C4-2B (cell line): ENCODE results near the gene KAT6B.

Source experiments
- H3K27ac ChIP-seq: fragments of 450-650 bp; 2 replicates; pipeline ENCODE4 v1.5.1; 2017
- CTCF ChIP-seq: fragments of 450-650 bp; conservative IDR thresholded peaks from 2 replicates; pipeline ENCODE4 v1.5.1; 2017; ENCODE audit warnings: mild to moderate bottlenecking
- ZFX ChIP-seq: fragments of 450-650 bp; IDR thresholded peaks from 2 replicates; pipeline ENCODE4 v1.6.1; 2017

Gene KAT6B

GRCh38 chr10:74882427-74882826 lies 56.0 kb downstream of the KAT6B start:
- TF ChIP-seq CTCF = no peak
- TF ChIP-seq ZFX = no peak
- no peak overlapping the region for H3K27ac ChIP-seq

GRCh38 chr10:74882831-74883230 lies 56.4 kb downstream of the KAT6B start:
- TF ChIP-seq CTCF (no peak), ZFX (no peak)
- no peak overlapping the region for H3K27ac ChIP-seq

- no peak for TF ChIP-seq ZFX
- no peak overlapping the region for H3K27ac ChIP-seq
These were observed 57.0 kb downstream of the KAT6B start for GRCh38 chr10:74883428-74883827.

GRCh38 chr10:74887614-74888284 lies 61.3 kb downstream of the KAT6B start:
- no peak for TF ChIP-seq ZFX
- TF ChIP-seq CTCF = no peak
- H3K27ac ChIP-seq = no peak overlapping the region

GRCh38 chr10:74888962-74889661 lies 62.7 kb downstream of the KAT6B start:
- no peak overlapping the region for H3K27ac ChIP-seq
- TF ChIP-seq CTCF (no peak; the same call in 1 of the 2 replicates), ZFX (no peak)

GRCh38 chr10:74889662-74889998 lies 63.2 kb downstream of the KAT6B start:
- no peak for TF ChIP-seq CTCF
- TF ChIP-seq ZFX = no peak
- no peak overlapping the region for H3K27ac ChIP-seq

GRCh38 chr10:74890460-74890859 lies 64.1 kb downstream of the KAT6B start:
- TF ChIP-seq ZFX (no peak), CTCF (no peak)
- no peak overlapping the region for H3K27ac ChIP-seq

- H3K27ac ChIP-seq = no peak overlapping the region
- TF ChIP-seq ZFX (no peak), CTCF (no peak)
These were observed 64.7 kb downstream of the KAT6B start for GRCh38 chr10:74891053-74891452.
